HEK293T (cell line): ENCODE measurements around the gene CDH2.

Experiments used
- ARNT ChIP-seq: fragments of 450-650 bp; IDR thresholded peaks from 2 replicates; pipeline ENCODE4 v1.6.1; 2017; ENCODE audit warnings: mild to moderate bottlenecking
- FOXA1 ChIP-seq: fragments of 450-650 bp; IDR thresholded peaks from 2 replicates; pipeline ENCODE4 v1.6.1; 2016; ENCODE audit warnings: mild to moderate bottlenecking
- PKNOX1 ChIP-seq: fragments of 450-650 bp; IDR thresholded peaks from 2 replicates; pipeline ENCODE4 v1.6.1; 2016
- SUZ12 ChIP-seq: fragments of 450-650 bp; IDR thresholded peaks from 2 replicates; pipeline ENCODE4 v1.6.1; 2016; ENCODE audit warnings: mild to moderate bottlenecking
- ZNF384 ChIP-seq: fragments of 450-650 bp; IDR thresholded peaks from 2 replicates; pipeline ENCODE4 v1.6.1; 2016

GRCh38 chr18:28007841-28008240 is 169.1 kb downstream of the CDH2 start:
- TF ChIP-seq ZNF384: no peak
- TF ChIP-seq ARNT: no peak
- TF ChIP-seq FOXA1: no peak
- no peak for TF ChIP-seq SUZ12
- no peak for TF ChIP-seq PKNOX1
